OCI-M2 (cell line): ENCODE measurements around the gene DHRS1.

Source experiments
- DNase-seq: peaks from one replicate; lab custom pipeline; 2025; ENCODE audit not compliant: unreplicated experiment; lab: John Stamatoyannopoulos, UW

Gene DHRS1

GRCh38 chr14:24310646-24311604, 11.3 kb upstream of the DHRS1 start, which contains the start of gene LTB4R:
LTB4R (plus strand) TSS chr14:24311502; CDS start chr14:24315652, 4,150 bp downstream.
- no peak for DNase-seq

GRCh38 chr14:24310265-24310645, 10.7 kb upstream of the DHRS1 start:
- DNase-seq: no peak

GRCh38 chr14:24309538-24310264, 10.1 kb upstream of the DHRS1 start, which contains the start of gene LTB4R2:
LTB4R2 (plus strand) TSS chr14:24310140; CDS start chr14:24310665, 525 bp downstream.
- no peak for DNase-seq

- DNase-seq: no peak
Observed at GRCh38 chr14:24308342-24309124, 9.0 kb upstream of the DHRS1 start.

GRCh38 chr14:24307575-24308341, 8.2 kb upstream of the DHRS1 start, which contains the start of gene CIDEB:
CIDEB (minus strand) TSS chr14:24307977; CDS start chr14:24307858, 119 bp downstream.
- DNase-seq: no peak

GRCh38 chr14:24307156-24307574, 7.6 kb upstream of the DHRS1 start:
- DNase-seq: no peak

- no peak for DNase-seq
Observed at GRCh38 chr14:24304019-24304387, 4.4 kb upstream of the DHRS1 start.

GRCh38 chr14:24300326-24300980, 873 bp upstream of the DHRS1 start:
- DNase-seq: no peak

GRCh38 chr14:24298892-24299254, 707 bp downstream of the DHRS1 start:
- DNase-seq: no peak

GRCh38 chr14:24297190-24297964, 2.2 kb downstream of the DHRS1 start:
- DNase-seq: no peak

GRCh38 chr14:24296341-24297157, 3.0 kb downstream of the DHRS1 start:
- no peak for DNase-seq

- DNase-seq: no peak
Observed at GRCh38 chr14:24293525-24293924, 6.1 kb downstream of the DHRS1 start.

- no peak for DNase-seq
Observed at GRCh38 chr14:24292118-24292807, 7.3 kb downstream of the DHRS1 start.

- no peak for DNase-seq
Observed at GRCh38 chr14:24291446-24292117, 8.0 kb downstream of the DHRS1 start.

- no peak for DNase-seq
Observed at GRCh38 chr14:24290746-24291145, 8.8 kb downstream of the DHRS1 start.

GRCh38 chr14:24289649-24290280, 9.8 kb downstream of the DHRS1 start:
- no peak for DNase-seq

GRCh38 chr14:24286996-24287395, 12.6 kb downstream of the DHRS1 start:
- DNase-seq: no peak
